GM19467 (cell line): ENCODE data around the gene MAD1L1.

Experiments used
- ATAC-seq: cut with Tn5 transposase; IDR thresholded peaks from one replicate; pipeline ENCODE4 v1.9.1; 2021; ENCODE audit warnings: mild to moderate bottlenecking, moderate library complexity; ENCODE audit not compliant: unreplicated experiment

The MAD1L1 gene

DNA sequence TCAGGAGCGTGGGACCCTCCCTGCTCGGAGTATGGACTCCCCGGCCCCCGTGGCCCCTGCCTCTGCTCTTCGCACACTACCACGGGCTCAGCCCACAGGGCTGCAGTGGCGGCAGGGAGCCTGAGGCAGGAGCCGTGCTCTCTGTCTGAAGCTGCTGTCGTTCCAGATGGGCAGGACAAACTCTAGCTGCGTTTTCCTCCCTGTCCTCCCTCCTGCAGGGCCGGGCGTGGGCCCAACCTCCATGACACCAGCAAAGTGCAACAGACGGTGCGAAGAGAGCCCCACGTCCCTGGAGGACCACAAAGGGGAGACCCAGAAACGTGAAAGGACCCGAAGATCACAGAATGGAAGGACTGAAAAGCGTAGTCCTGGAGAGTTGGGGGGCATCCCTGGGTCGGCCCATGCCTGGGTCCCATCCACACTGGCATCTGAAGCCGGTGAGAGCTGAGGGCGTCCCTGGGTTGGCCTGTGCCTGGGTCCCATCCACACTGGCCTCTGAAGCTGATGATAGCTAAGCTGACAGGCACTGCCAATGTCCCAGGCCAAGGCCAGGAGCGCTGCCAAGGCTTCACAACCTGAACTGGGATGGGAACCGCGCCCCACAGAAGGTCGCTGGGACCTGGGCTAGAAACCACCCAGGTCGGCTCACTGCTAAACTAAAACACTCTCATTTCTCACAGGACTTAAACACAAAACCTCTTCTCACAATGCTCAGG is 267.0 kb downstream of the MAD1L1 start:
- ATAC-seq: no peak

DNA sequence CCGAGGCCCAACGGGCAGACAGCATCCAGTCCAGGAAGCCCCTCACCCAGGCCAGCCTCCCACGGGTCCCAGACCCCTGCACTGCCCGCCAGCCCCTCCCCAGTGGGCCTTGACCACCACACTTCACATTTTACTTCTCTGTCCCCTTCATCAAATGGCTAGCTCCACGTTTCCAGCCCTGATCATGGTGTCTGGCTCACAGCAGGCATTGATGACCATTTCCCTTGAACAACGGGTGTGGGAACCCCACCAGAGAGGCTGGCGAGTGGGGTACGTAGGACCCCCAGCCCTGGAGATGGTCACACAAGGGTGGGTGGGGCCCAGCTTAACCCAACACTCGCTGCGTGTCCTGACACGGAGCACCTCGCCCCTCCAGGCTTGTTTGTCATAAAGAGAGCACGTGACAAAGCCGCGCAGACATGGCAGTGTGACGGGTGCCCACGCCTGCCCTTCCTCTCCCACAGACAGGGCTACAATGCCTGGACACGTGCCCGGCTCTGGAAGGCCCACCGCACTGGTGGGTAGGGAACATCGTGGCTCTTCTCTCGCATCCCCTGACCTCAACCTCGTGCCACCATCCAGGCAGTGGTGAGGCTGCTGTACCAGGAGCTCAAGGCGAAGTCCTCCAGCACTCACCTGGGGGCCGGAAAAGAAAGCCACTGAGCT is 267.7 kb downstream of the MAD1L1 start:
- no peak for ATAC-seq

DNA sequence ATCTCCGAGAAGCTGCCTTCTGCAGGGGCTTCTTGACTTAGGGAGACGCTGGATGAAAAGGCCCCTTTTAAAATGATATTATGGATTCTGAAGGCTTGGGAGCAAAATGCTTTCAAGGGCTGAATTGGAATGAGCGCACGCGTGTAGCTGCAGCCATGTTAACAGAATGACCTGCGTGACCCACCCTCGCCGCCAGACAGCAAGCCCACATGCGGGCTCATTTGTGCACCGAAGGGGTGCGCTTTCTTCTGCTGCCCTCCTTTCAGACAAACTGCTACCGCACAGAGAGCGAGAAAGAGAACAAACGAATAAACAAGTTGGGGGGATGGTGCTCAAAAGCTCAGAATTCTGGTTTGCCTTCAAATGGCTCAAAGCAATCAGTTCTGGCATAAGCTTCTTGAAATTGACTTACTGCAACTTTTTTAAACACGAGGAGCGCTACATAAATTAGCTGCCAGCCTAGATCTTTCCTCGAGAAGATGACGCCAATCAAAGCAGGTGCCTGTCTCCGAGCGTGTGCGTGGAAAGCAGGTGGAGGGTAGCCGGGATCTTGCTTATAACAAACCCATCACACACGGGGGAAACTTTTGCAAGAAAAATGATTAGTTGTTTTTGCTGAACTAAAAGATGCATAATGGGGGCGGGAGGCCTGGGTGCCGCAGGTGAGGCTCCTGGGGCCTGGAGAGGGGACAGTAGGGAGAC is 268.4 kb downstream of the MAD1L1 start:
- ATAC-seq: no peak

DNA sequence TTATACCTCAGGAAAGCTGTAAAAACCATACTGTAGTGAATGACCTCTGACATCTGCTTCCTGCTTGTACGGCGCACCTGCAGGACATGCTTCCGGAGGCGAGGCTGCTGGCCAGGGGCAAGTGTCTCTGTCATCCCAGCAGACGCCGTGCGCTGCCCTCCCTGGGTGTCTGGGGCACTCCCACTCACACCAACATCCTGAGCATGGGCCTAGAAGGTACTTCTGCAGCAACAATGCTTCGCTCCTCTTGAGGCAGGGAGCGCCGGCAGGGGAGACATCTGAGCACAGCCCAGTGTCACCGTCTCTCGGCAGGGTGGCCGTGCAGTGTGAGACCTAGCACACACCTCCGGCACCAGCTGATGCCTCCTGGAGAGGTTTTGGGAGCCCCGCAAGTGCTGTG is 269.2 kb downstream of the MAD1L1 start:
- ATAC-seq: no peak

DNA sequence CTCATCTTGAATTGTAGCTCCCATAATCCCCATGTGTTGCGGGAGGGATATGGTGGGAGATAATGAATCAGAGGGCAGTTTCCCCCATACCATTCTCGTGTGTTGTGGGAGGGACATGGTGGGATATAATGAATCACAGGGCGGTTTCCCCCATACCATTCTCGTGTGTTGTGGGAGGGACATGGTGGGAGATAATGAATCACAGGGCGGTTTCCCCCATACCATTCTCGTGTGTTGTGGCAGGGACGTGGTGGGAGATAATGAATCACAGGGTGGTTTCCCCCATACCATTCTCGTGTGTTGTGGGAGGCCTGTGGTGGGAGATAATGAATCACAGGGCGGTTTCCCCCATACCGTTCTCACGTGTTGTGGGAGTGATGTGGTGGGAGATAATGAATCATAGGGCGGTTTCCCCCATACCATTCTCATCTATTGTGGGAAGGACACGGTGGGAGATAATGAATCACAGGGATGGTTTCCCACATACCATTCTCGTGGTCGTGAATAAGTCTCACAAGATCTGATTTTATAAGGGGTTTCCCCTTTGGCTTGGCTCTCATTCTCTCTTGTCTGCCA is 271.0 kb downstream of the MAD1L1 start:
- ATAC-seq: no peak

DNA sequence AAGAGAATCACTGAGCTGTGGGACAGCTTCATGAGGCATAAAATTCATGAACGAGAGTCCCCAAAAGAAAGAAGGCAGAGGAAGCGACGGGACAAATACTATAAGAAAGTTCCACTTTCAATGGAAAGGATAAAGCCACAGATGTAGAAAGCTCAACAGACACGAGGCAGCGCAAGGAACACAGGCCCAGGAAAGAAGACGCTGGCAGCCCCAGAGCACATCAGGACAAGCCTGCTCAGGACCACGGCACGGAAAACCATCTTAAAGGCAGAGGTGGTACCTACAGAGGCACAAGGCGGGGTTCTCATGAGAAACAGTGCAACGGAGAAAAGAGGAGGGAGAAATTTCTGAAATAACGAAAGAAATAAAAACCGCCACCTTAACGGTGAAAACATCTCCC is 273.4 kb downstream of the MAD1L1 start:
- no peak for ATAC-seq

DNA sequence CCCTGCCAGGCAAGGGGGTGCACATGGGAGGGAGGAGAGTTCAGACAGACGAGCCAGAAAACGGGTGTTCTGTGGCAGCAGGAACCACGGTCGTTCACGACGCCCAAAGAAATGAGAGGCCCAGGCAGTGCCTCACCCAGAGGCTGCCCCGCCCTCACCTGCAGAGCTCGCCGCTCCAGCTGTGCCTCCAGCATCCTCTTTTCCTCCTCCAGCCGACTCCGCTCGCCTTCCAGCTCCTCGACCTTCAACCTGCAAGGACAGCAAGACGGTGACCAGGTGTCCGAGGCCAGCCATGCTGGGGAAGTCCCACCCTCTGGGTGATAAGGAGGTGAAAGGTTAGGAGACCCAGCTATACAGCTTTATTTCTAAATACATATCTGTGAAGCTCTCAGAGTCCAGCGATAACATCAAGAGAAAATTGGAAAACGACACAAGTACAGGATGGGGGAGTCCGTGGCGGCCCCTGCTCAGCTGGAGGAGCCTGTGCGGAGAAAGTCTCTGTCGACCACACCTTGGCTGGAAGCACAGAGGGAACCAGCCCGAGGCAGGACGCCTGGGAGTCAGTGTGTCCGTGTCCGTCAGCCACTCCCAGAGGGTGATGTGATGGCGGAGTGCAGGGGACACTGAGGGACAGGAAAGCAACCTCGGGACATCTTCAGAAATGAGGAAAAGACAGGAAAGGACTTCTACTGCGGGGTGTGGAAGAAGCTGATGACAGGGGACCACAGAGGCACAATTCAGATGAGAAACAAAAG is 275.1 kb downstream of the MAD1L1 start:
- no peak for ATAC-seq

DNA sequence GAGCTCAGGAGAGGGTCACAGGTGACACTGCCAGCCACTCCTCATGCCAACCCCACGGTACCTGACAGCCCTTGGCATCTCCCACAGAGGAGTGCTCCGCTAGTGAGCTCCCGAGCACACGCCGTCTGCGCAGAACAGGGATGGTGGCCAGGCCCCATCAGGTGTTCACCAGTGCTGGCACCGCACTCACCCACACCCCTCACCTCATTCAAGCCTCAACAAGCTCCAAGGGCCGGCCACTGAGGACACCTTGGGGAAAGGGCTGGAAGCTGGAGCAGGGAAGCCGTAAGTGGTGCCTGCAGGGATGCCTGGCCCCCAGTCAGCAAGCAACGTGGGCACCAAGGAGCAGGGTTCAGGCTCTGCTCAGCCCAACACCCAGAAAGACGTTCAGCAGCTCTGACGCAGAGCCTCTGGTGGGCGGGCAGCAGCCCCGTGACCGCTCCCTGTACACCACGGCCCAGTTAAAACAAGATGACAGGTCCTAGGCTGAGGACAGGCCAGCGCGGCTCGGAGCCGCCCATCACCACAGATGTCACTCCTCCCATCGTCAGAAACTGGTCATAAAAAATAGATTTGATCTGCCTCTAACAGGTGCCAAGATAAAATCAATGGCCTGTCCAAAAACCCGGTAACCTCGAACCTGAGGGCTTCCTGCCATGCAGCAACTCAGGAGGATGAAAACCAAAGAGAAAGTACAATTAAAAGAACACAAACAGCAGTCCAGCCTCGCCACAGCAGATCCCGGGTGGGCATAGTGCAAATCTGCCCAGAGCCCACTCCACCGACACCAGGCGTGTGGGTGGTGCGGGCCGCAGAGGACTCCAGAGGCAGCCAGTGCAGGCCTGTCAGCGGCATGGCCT is 275.9 kb downstream of the MAD1L1 start:
- ATAC-seq: no peak

DNA sequence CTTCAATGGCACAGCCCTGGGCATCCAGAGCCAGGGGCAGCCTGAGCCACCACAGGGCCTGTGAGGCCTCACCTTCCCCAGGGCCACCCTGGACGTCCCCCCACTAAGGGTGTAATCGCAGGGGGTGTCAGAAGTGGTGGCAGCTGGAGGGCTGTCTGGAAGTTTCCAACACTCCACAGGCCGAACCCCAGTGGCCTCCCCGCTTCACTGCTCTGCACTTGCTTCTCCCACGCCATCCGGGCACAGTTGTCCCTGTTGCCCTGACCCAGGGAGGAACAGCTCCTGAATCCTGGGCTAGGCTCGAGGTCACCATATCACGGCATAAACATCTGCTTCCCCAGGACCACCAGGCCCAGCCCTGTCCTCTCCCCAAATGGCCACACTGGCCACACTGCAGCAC is 276.6 kb downstream of the MAD1L1 start:
- ATAC-seq: no peak

DNA sequence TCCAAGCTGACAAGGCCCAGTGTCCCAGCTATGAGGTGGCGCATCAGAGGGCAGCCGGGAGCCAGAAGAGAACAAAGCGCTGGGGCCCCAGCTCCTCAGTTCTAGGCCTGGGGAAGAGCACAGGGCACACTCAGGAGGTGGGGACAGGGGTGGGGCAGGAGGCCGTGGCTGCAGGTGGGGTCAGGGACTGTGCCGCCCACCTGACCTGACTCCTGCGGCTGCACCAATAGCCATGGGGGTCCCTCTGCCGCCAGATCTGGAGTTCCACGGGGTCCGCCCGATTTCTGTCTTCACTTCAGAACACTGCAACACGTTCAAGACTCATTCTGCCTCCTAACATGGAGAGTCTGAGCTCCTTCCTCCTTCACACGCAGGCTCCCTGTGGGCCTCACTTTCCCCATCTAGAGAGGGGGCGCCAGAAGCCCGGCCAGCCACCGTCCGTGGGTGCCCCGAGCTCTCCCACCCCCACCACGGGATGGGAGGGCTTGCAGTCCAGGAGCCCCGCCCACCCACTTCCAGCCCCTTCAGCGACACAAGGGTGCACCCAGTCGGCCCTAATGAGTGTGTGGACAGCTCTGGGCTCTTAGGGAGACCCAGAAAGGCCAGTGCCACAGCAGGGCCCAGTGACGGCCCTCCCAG is 278.3 kb downstream of the MAD1L1 start:
- no peak for ATAC-seq

DNA sequence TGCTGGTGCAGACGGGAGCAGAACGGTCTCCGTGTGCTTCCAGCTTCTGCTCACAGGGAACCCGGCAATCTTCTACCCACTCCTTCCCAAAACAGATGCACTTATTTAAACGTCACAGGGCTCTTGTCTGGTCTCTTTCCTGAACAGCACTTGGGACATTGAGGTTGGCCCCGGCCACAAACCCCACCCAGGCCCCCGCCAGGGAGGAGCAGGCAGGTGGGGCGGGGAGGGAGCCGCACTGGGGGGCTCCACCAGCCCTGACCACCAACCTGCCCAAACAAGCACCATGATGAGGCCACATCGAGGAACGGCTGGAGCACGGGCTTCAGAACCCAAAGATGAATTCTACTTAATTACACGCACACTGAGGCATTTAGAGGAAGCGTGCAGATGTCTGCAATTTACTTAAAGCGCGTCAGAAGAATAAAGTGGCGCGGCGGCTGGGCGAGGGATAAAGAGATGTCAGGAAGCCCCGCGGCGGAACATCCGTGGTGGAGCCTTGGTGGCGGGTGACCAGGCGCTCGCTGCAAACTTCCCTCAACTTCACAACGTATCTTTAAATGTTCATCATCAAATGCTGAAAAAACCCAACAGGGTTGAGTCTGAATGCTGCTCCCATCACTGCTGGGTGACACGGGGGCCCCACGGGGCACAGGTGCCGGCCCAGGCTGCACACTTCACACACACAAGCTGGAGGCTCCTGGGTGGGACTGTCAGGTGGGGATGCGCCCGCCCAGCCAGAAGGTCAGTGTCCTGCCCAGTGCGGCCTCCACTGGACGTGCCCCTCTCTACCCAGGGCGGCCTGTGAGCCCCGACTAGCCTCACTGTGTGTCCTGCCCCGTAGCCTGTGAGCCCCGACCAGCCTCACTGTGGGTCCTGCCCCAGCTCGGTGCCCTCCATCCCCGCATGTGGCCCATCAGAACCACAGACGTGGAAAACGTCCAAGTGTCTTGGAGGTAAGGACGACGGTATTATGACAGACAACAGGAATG is 279.2 kb downstream of the MAD1L1 start:
- ATAC-seq: no peak

DNA sequence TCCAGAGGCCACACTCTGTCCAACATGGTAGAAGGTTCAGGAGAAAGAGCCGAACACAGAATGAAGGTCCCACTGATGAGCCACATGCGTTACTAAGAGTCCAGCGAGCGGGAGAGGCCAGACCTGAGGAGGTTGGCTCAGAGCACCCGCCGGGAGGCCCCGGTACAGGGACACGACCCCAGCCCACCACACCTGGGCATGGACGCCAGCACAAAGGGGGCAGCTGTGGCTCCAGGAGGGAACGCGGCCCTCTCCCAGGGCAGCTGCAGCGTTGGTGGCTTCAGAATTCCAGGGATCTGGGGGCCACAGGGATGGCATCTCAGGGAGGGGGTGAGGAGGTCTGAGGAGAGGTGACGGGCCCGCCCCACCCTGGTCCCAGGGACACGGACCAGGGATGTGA is 280.0 kb downstream of the MAD1L1 start:
- ATAC-seq: no peak

DNA sequence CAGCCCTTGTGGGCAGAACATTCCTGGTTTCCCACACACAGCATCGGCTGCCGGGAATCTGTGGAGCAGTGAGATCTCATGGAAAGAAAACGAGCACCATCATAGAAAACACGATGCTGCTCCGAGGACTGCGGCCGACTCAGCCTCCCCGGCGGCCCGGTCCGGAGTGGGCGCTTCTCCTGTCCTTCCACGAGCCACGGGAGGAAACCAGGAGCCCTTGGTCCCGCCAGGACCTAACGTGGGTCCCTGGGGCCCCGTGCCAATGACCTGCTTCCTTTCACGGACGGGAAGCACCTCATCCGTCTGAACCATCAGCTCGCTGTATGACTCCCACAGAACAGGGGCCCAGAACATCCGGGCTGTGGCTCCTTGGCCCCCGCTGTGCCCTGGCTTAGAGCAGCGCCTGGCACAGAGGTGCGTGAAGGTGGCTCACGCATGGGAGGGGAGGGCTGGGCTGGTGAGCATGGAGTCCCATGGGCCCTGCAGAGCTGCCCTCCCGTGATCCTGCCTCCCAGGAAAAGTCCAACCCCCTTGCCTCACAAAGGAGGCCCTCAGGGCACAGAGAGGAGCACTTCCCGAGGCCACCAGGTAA is 280.5 kb downstream of the MAD1L1 start:
- no peak for ATAC-seq

DNA sequence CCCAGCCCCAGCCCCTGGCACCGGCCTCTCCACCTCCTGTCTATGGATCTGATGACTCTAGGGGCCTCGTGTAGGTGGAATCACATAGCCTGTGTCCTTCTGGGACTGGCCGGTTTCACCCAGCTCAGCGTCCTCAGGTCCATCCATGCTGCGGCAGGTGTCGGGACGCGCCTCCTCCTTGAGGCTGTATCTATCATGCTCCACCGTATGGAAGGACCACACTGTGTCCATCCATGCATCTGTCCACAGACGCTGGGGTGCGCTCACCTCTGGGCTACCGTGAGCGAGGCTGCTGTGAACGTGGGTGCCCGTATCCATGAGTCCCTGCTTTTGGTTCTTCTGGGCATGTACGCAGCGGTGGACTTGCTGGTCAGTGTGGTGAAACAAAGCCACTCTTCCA is 281.1 kb downstream of the MAD1L1 start:
- ATAC-seq: no peak

DNA sequence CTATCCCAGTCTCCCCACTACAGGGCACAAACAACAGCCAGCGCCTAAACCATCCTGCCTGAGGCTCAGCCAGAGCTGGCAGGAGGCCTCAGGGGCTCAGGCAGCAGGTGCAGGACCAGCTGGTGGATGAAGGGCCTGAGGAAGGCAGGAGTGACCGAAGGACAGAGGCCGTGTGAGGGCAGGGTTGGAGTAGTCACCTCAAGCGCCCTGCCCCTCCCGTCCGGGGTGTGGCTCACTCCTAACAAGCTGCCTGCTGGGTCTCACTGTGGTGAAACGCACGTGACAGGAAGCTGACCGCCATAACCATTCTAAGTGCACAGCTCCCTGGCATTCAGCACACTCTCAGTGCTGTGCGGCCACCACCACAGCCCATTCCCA is 281.6 kb downstream of the MAD1L1 start:
- ATAC-seq: no peak

DNA sequence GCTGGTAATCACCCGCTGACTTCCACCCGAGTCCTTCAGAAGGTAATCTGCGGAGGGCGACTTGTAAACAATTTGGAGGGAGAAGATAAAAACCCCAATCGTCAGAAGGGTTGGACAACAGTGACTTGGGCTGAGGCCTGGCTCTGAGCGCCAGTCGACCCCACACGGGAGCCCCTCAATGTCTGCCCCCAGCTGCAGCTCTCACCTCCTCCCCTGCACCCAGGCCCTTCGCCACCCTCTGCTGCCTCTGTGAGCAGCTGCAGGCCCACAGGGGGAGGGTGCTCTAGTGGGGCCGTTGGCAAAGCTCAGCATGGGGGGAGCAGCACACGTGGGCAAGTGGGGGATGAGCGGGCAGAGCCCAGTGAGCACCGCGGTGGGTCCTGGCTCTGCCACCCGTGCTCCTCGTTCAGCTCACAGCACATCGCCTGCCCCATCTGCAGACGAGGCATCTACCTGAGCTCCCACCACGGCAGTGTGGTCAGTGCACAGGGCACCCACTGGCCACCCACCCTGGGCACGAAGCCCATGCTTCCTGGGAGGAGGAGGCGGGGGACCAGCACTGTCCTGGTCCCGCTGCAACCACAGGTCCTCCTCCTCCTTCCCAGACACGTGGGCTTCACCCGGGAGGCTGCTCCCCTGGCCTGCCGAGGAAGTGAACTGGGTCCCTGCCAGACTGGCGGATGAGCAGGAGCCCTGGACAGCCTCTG is 282.1 kb downstream of the MAD1L1 start:
- no peak for ATAC-seq

DNA sequence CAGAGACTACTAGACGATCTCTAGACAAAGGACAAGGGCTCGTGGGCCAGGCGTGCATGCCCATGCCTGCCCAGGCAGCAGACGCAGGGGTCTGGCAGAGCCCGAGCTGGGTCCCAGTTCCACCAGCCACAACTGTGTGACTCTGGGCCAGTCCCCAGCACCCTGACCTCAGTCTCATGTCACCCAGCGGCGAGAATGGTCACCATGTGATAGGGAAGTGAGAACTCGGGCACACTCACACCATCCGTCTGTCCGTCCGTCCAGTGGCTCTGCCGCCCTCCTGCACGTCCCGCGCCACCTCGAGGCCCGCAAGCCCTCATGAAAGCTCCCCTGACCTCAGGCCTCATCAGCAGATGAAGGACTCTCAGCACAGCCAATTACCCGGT is 282.7 kb downstream of the MAD1L1 start:
- ATAC-seq: no peak

DNA sequence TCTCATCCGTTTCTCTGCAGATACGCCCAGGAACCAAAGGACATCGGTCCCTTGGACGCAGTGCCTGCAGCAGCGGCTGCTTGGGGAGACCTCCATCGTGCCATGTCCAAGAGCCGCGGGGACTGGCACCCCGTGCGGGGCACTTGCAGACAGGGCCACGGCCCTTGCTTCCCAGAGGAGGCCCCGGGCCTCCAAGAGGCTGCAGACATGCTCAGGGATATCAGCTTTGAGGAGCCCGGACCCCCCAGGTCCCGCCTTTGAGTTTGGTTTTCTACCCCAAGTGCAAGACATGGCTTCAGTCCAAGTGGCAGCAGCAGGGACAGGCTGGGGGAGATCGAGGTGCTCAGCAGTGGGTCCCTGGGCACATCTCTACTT is 283.1 kb downstream of the MAD1L1 start:
- no peak for ATAC-seq
